Measurements from ENCODE around the gene JUND.

- TF ChIP-seq POLR2A (IDR thresholded peaks at IDR 0.05) (no peak), CTCF (IDR thresholded peaks at IDR 0.05) (no peak)
Observed at GRCh38 chr19:18279266-18279515, 2.2 kb downstream of the JUND start.

Measured in Peyer's patch (tissue), 4 donors.